Neural crest cell (in vitro differentiated cells): ENCODE data around the gene UBQLN4. TPM values are rescaled to one million over a fixed set of nuclear protein-coding genes. Genes with fewer than 3 reads are reported as not detected.
A peak's percentile ranks its signal among the peaks of the same experiment; 100 is the strongest.

ENCODE experiments used
- DNase-seq: peaks from one replicate; pipeline ENCODE4 v3.0.0; 2021; ENCODE audit warnings: low read depth, mixed read lengths, low spot score
- H3K27ac Mint-ChIP-seq: one replicate; pipeline ENCODE4 v1.8.0; 2021; ENCODE audit warnings: mild to moderate bottlenecking, mixed read lengths; ENCODE audit not compliant: unreplicated experiment
- H3K27me3 Mint-ChIP-seq: 2 replicates; pipeline ENCODE4 v1.8.0; 2021; ENCODE audit warnings: low read depth, mild to moderate bottlenecking, mixed read lengths
- H3K36me3 Mint-ChIP-seq: 2 replicates; pipeline ENCODE4 v1.8.0; 2021; ENCODE audit warnings: low read depth, mild to moderate bottlenecking, mixed read lengths
- H3K4me1 Mint-ChIP-seq: 2 replicates; pipeline ENCODE4 v1.8.0; 2021; ENCODE audit warnings: mixed read lengths
- H3K4me3 Mint-ChIP-seq: one replicate; pipeline ENCODE4 v1.8.0; 2021; ENCODE audit warnings: mild to moderate bottlenecking, mixed read lengths
- H3K9me3 Mint-ChIP-seq: 2 replicates; pipeline ENCODE4 v1.8.0; 2021; ENCODE audit warnings: mixed read lengths
- total RNA-seq: library from RNA; stranded (reverse); gene quantifications from 2 replicates; pipeline ENCODE4 v1.2.1, GENCODE V29; 2021
- TF ChIP-seq, protein P1 (sequence below): fragments of 200-600 bp; sonication (generic); conservative IDR thresholded peaks from 2 replicates; pipeline ENCODE4 v1.5.0; 2021; ENCODE audit warnings: antibody characterized with exemption, mild to moderate bottlenecking

UBQLN4 gene
- total RNA-seq, 1 donor from 2014 or later = 78.0 TPM

DNA sequence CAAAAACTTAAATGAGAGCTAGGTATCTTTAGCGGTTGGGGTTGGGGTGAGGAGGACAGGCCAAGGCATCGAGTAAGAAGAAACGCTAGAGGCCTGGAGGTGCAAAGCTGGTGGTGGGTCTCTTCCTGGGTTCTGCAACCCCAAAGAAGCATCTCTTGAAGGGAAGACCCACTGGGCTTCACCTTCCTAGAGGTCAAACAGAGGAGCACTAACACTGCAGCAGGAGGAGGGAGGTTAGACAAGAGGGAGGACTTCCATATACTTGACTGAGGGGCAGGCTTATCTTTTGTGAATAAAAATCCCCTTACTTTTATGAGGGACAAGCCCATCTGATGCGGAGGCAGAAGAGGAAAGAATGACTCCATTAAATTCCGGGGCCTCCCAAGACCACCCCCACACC, 26.2 kb upstream of the UBQLN4 start:
- no peak for DNase-seq
- Mint-ChIP-seq H3K4me3 (peak overlapping the region; percentile 100), H3K27me3 (no peaks in the 10 kb centered on the region), H3K27ac (peak overlapping the region; percentile 98), H3K9me3 (no peaks in the 10 kb centered on the region), H3K36me3 (peaks cover 26% of the 10 kb centered on the region), H3K4me1 (peaks cover 70% of the 10 kb centered on the region)
- TF ChIP-seq, protein P1, sequence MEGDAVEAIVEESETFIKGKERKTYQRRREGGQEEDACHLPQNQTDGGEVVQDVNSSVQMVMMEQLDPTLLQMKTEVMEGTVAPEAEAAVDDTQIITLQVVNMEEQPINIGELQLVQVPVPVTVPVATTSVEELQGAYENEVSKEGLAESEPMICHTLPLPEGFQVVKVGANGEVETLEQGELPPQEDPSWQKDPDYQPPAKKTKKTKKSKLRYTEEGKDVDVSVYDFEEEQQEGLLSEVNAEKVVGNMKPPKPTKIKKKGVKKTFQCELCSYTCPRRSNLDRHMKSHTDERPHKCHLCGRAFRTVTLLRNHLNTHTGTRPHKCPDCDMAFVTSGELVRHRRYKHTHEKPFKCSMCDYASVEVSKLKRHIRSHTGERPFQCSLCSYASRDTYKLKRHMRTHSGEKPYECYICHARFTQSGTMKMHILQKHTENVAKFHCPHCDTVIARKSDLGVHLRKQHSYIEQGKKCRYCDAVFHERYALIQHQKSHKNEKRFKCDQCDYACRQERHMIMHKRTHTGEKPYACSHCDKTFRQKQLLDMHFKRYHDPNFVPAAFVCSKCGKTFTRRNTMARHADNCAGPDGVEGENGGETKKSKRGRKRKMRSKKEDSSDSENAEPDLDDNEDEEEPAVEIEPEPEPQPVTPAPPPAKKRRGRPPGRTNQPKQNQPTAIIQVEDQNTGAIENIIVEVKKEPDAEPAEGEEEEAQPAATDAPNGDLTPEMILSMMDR = no peak

DNA sequence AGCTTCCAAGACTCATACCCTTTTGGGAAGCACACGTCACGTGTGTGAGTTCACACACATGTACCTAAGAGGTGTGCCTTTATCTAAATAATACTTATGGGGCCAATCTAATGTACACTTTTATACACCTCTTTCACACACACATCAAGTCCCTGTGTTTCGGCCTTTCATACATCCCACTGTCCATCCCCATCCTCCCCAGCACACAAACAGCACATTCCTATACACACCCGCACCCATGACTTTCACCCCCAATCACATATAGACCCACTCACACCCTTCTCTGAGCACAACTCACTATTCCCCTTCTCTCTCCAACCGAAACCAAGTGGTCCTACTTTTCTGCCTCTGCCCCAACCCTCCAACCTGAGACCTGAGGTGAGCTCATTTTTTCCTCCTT, 25.1 kb upstream of the UBQLN4 start:
- Mint-ChIP-seq H3K36me3 (peaks cover 26% of the 10 kb centered on the region), H3K27ac (peak overlapping the region; percentile 68), H3K27me3 (no peaks in the 10 kb centered on the region), H3K9me3 (no peaks in the 10 kb centered on the region), H3K4me1 (peaks cover 69% of the 10 kb centered on the region), H3K4me3 (peak overlapping the region; percentile 100)
- TF ChIP-seq, protein P1 = no peak
- DNase-seq = no peak

GRCh38 chr1:156077430-156077760, 23.8 kb upstream of the UBQLN4 start:
- no peak for DNase-seq
- Mint-ChIP-seq H3K4me1 (peaks cover 74% of the 10 kb centered on the region), H3K4me3 (peak overlapping the region; percentile 100), H3K27ac (peak overlapping the region; percentile 37), H3K36me3 (peaks cover 30% of the 10 kb centered on the region), H3K27me3 (no peaks in the 10 kb centered on the region), H3K9me3 (no peaks in the 10 kb centered on the region)
- TF ChIP-seq, protein P1 = no peak

DNA sequence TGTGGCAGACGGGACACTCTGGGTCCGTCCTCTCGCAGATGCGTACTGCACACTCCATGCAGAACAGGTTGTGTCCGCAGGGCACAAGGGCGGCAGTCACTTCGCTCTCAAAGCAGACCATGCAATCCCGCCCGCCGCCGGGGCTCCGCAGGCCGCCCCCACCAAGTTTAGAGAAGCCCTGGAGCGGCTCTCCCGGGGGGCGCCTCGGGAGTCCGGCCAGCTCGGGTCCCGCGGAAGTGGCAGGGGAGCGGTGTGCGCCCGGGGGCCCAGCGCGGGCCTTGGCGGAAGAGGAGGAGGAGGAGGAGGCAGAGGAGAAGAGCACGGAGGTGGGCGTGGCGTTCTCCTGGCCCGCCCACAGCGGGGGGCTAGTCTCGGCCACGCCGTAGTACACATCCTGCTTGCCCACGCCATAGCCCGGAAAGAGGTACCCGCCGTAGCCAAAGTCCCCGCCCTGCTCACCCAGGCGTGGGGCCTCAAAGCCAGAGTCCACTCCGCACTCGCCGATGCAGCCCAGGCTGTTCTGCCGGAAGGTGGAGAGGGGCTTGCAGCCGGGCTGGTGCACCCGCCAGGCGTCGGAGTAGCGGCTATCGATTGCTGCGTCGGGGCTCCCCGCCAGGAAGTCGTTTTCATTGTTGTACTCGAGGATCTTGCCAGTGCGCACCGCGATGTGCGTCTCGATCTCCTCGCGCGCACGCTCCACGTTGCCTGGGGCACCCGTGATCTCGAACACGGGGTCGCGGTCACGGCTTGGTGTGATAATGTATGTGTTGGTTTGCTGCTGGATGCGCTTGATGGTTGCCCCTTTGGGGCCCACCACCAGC, 23.2 kb upstream of the UBQLN4 start:
- peaks cover 30% of the 10 kb centered on the region for H3K36me3 Mint-ChIP-seq
- H3K4me1 Mint-ChIP-seq = peaks cover 80% of the 10 kb centered on the region
- H3K4me3 Mint-ChIP-seq = peak overlapping the region; percentile 100
- no peaks in the 10 kb centered on the region for H3K27me3 Mint-ChIP-seq
- peak overlapping the region; percentile 81 for H3K27ac Mint-ChIP-seq
- DNase-seq = peak; percentile 36
- TF ChIP-seq, protein P1 = no peak
- no peaks in the 10 kb centered on the region for H3K9me3 Mint-ChIP-seq

GRCh38 chr1:156075775-156076204, 22.2 kb upstream of the UBQLN4 start:
- peaks cover 87% of the 10 kb centered on the region for H3K4me1 Mint-ChIP-seq
- H3K36me3 Mint-ChIP-seq = peaks cover 30% of the 10 kb centered on the region
- DNase-seq = no peak
- H3K9me3 Mint-ChIP-seq = no peaks in the 10 kb centered on the region
- no peak overlapping the region for H3K27ac Mint-ChIP-seq
- peak overlapping the region; percentile 100 for H3K4me3 Mint-ChIP-seq
- TF ChIP-seq, protein P1 = no peak
- peaks cover 5% of the 10 kb centered on the region for H3K27me3 Mint-ChIP-seq
